Thyroid gland (tissue), 4 donors: Measurements from ENCODE around the gene OR52B6.

Source experiments
- POLR2A ChIP-seq, 2 donors: fragments of 450-650 bp; IDR thresholded peaks; one replicate each; pipeline ENCODE4 v1.6.1; 2017; ENCODE audit warnings: antibody characterized with exemption in 2 of 2, mild to moderate bottlenecking in 2 of 2, moderate library complexity in 1 of 2
- TF ChIP-seq, protein P1 (sequence below), 6 experiments: fragments of 200-600 bp in 3 of 6; fragments of 450-650 bp in 3 of 6; sonication (generic) in 3 of 6; IDR thresholded peaks; one replicate each; pipeline ENCODE4 v1.5.1; 2016 to 2019; ENCODE audit warnings: antibody characterized with exemption in 6 of 6, mild to moderate bottlenecking in 2 of 6, inconsistent platforms in 1 of 6, moderate library complexity in 1 of 6

DNA sequence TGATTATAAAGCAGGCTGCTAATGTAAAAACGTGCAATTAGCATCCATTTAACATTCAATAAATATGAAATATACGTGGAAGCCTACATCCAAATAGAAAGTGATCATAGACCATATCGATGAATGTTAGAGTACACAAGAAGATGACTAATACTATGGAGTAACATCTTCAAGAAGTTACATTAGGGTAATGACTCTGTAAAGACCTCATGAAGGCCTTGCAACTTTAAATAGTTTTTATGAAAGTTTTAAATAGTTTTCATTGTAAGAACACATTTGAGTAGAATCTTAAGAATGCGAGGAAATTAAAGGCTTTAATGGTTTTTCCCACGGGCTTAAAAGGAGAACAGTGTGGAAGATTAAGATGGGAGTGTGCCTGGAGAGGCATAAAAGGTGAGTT lies 45.5 kb downstream of the OR52B6 start:
- no peak for TF ChIP-seq POLR2A (IDR thresholded peaks at IDR 0.05)
- TF ChIP-seq, protein P1, sequence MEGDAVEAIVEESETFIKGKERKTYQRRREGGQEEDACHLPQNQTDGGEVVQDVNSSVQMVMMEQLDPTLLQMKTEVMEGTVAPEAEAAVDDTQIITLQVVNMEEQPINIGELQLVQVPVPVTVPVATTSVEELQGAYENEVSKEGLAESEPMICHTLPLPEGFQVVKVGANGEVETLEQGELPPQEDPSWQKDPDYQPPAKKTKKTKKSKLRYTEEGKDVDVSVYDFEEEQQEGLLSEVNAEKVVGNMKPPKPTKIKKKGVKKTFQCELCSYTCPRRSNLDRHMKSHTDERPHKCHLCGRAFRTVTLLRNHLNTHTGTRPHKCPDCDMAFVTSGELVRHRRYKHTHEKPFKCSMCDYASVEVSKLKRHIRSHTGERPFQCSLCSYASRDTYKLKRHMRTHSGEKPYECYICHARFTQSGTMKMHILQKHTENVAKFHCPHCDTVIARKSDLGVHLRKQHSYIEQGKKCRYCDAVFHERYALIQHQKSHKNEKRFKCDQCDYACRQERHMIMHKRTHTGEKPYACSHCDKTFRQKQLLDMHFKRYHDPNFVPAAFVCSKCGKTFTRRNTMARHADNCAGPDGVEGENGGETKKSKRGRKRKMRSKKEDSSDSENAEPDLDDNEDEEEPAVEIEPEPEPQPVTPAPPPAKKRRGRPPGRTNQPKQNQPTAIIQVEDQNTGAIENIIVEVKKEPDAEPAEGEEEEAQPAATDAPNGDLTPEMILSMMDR (IDR thresholded peaks at IDR 0.05), result no peak
